DOHH2 (cell line): ENCODE results near the gene RTKN.

Source experiments
- EZH2phosphoT487 ChIP-seq: fragments of 200-600 bp; sonication (generic); IDR thresholded peaks from 2 replicates; pipeline ENCODE4 v1.6.1; 2017; ENCODE audit warnings: borderline replicate concordance, mild to moderate bottlenecking, antibody characterized with exemption, low read length, moderate library complexity, mixed read lengths
- TF ChIP-seq, protein P1 (sequence below): fragments of 200-600 bp; sonication (generic); IDR thresholded peaks from one replicate; pipeline ENCODE4 v1.5.1; 2014; ENCODE audit warnings: antibody characterized with exemption, mild to moderate bottlenecking, low read depth, low read length; ENCODE audit not compliant: poor library complexity, severe bottlenecking

DNA sequence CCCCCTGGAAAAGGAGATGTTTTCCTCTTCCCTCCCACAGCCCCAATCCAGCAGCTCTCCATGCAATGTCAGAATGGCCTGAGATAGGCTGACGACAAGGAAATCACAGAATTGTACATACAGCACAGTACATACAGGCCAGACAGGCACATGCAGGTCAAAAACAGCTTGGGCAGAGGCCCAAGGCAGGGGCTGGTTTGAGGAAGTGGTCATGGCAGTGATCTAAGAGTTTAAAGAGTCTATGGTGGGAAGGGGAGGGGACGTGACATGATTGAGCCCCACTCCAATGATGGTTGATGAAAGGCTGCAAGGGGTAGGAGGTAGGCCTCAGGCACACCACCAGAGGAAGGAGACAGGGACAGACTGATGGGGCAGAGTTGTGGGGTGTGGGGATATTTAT, 65.9 kb downstream of the RTKN start:
- TF ChIP-seq, protein P1, sequence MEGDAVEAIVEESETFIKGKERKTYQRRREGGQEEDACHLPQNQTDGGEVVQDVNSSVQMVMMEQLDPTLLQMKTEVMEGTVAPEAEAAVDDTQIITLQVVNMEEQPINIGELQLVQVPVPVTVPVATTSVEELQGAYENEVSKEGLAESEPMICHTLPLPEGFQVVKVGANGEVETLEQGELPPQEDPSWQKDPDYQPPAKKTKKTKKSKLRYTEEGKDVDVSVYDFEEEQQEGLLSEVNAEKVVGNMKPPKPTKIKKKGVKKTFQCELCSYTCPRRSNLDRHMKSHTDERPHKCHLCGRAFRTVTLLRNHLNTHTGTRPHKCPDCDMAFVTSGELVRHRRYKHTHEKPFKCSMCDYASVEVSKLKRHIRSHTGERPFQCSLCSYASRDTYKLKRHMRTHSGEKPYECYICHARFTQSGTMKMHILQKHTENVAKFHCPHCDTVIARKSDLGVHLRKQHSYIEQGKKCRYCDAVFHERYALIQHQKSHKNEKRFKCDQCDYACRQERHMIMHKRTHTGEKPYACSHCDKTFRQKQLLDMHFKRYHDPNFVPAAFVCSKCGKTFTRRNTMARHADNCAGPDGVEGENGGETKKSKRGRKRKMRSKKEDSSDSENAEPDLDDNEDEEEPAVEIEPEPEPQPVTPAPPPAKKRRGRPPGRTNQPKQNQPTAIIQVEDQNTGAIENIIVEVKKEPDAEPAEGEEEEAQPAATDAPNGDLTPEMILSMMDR: no peak
- no peak for TF ChIP-seq EZH2phosphoT487
